ENCODE data around the gene LYRM2. TPM values are rescaled to one million over a fixed set of nuclear protein-coding genes. Genes with fewer than 3 reads are reported as not detected.

The LYRM2 gene
- total and polyA plus RNA-seq, 7 donors: 15.0 to 39.6 (median 25.7) TPM

DNA sequence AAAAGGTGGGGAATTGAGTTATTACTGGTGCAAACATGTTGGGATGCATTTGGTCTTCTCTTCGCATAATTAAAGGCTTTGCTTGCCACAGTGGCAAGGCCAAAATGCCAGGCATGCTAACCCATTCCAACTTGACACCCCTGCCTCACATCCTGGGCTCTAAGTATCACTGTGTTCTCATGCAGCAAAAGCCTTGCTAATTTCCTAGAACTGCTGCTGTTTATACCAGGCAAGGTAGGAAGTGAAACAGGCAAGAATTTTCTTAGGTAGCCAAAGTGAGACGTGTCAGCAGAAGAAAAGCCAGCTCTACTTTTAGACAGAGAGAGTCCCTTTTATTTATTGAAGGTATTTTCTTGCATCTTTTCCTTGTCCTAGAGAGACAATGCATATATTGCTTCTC, 41.2 kb downstream of the LYRM2 start:
- intact Hi-C loops (cut with DNase I): no loop called here
- Histone ChIP-seq H3K4me3 (no peak overlapping the region), H3K36me3 (no peaks in the 10 kb centered on the region), H3K27me3 (no peaks in the 10 kb centered on the region), H3K9me3 (no peaks in the 10 kb centered on the region), H3K27ac (no peak overlapping the region), H3K4me1 (peaks cover 0 to 9% (median 0%) of the 10 kb centered on the region in 4 donors)
- TF ChIP-seq CTCF (IDR thresholded peaks at IDR 0.05) (no peak), EP300 (IDR thresholded peaks at IDR 0.05) (no peak), POLR2A (IDR thresholded peaks at IDR 0.05) (no peak), POLR2AphosphoS5 (IDR thresholded peaks at IDR 0.05) (no peak)
- no peak for DNase-seq
- 69 to 78% methylated on average over 2 of the region's 2 CpGs for WGBS, 2 donors

DNA sequence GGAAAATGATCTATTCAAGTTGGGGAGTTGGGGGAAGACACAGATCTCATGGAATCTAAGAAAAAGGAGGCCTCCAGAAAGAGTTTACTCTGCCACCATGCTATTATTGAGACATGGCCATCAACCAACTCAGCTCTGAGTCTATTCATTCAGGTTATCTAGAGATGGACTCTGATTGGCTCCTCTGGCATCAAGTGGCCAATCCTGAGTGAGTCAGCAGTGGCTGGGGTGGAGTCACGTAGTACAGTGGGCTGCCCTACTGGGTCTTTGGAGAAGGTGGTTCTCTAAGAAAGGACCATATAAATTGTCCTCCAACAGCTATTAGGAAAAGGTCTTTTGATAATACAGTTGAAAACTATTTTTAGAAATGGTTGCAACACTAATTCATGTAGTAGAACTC, 42.1 kb downstream of the LYRM2 start:
- Histone ChIP-seq H3K9me3 (no peaks in the 10 kb centered on the region), H3K27me3 (no peaks in the 10 kb centered on the region), H3K4me1 (peaks cover 0 to 9% (median 0%) of the 10 kb centered on the region in 4 donors), H3K4me3 (no peak overlapping the region), H3K27ac (no peak overlapping the region), H3K36me3 (no peaks in the 10 kb centered on the region)
- no peak for DNase-seq
- TF ChIP-seq POLR2A (IDR thresholded peaks at IDR 0.05) (no peak), EP300 (IDR thresholded peaks at IDR 0.05) (no peak), CTCF (IDR thresholded peaks at IDR 0.05) (no peak), POLR2AphosphoS5 (IDR thresholded peaks at IDR 0.05) (no peak)
- intact Hi-C loops (cut with DNase I): no loop called here
- 86 to 100% methylated on average over 1 of the region's 1 CpG for WGBS, 2 donors

DNA sequence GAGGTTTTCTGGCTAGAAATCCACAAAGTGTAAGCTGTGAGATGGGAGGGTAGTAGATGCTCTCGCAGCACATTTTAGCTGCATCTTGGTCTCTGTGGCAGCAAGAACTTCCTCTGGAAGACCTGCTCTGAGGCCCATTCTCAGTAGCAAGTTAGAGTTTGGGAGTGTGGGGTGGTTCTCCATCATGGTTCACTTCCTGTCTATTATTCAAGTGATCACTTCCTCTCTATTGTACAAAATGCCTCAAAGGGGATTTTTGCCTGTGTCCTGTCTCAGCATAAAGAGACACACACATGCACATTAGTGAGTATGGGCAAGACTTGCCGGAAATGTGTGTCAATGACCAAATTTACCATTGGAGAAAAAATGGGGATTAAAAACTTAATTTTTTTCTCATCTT, 42.5 kb downstream of the LYRM2 start:
- TF ChIP-seq CTCF (IDR thresholded peaks at IDR 0.05): no peak
- no peak for TF ChIP-seq EP300 (IDR thresholded peaks at IDR 0.05)
- no peak for TF ChIP-seq POLR2AphosphoS5 (IDR thresholded peaks at IDR 0.05)
- no peak for TF ChIP-seq POLR2A (IDR thresholded peaks at IDR 0.05)
- Histone ChIP-seq H3K4me3 (no peak overlapping the region), H3K27ac (no peak overlapping the region), H3K36me3 (no peaks in the 10 kb centered on the region), H3K27me3 (no peaks in the 10 kb centered on the region), H3K9me3 (no peaks in the 10 kb centered on the region), H3K4me1 (peaks cover 0 to 9% (median 0%) of the 10 kb centered on the region in 4 donors)
- DNase-seq: no peak
- WGBS, 2 donors: 77 to 91% methylated on average over 2 of the region's 2 CpGs
- intact Hi-C loops (cut with DNase I): no loop called here

GRCh38 chr6:89591745-89592144, 46.8 kb downstream of the LYRM2 start:
- H3K4me1 ChIP-seq: peaks cover 0 to 4% (median 0%) of the 10 kb centered on the region in 4 donors
- no peak overlapping the region for H3K4me3 ChIP-seq
- intact Hi-C loops (cut with DNase I): no loop called here
- no peak overlapping the region for H3K27ac ChIP-seq
- DNase-seq: no peak
- H3K9me3 ChIP-seq: no peaks in the 10 kb centered on the region
- no peaks in the 10 kb centered on the region for H3K27me3 ChIP-seq
- TF ChIP-seq POLR2AphosphoS5 (IDR thresholded peaks at IDR 0.05) (no peak), EP300 (IDR thresholded peaks at IDR 0.05) (no peak), CTCF (IDR thresholded peaks at IDR 0.05) (no peak), POLR2A (IDR thresholded peaks at IDR 0.05) (no peak)
- H3K36me3 ChIP-seq: no peaks in the 10 kb centered on the region
- WGBS, 2 donors: 86 to 94% methylated on average over 4 of the region's 4 CpGs

DNA sequence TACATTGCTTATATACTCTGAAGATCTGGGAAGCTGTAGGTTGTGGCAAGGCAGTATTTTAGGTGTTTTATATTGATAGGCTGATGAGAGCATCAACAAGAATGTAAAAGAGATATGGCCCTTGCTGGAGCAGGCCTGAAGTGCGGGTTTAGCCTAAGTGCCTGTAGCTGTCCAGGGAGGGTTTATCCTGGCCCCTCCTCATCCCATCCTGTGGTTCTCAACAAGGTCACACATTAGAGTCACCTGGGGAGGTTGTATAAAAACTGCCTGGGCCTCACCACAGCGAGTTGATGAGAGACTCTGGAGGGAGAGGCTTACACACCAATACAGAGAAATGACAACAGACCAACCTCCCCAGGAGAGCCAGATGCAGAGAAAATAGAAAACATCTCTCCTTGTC, 48.4 kb downstream of the LYRM2 start:
- WGBS, 2 donors: 76 to 78% methylated on average over 2 of the region's 2 CpGs
- H3K27ac ChIP-seq: no peak overlapping the region

More for the DNA sequence above, 48.4 kb downstream of the LYRM2 start:
- H3K27me3 ChIP-seq: no peaks in the 10 kb centered on the region
- intact Hi-C loops (cut with DNase I): no loop called here
- DNase-seq: no peak
- H3K36me3 ChIP-seq: no peaks in the 10 kb centered on the region
- no peaks in the 10 kb centered on the region for H3K4me1 ChIP-seq
- no peak for TF ChIP-seq EP300 (IDR thresholded peaks at IDR 0.05)
- TF ChIP-seq POLR2AphosphoS5 (IDR thresholded peaks at IDR 0.05): no peak
- no peak for TF ChIP-seq POLR2A (IDR thresholded peaks at IDR 0.05)
- TF ChIP-seq CTCF (IDR thresholded peaks at IDR 0.05): no peak
- no peaks in the 10 kb centered on the region for H3K9me3 ChIP-seq
- H3K4me3 ChIP-seq: no peak overlapping the region
